B cell (primary cell): ENCODE measurements around the gene COMT. TPM values are rescaled to one million over a fixed set of nuclear protein-coding genes. Genes with fewer than 3 reads are reported as not detected.

Source experiments
- ATAC-seq: fragments of 200-7000 bp; cut with Tn5 transposase; one replicate; pipeline ENCODE4 v1.10.0; 2021; ENCODE audit warnings: low read depth, mild to moderate bottlenecking, moderate number of reproducible peaks, moderate library complexity
- CTCF ChIA-PET: fragments of 350-600 bp; sonication (Branson Sonifier 250); formaldehyde crosslinking; loops from one replicate; lab custom pipeline; 2021; ENCODE audit warnings: antibody characterized with exemption, inconsistent platforms; lab: Charles Lee
- POLR2A ChIA-PET: fragments of 350-600 bp; sonication (Branson Sonifier 250); formaldehyde crosslinking; loops from one replicate; lab custom pipeline; 2021; ENCODE audit warnings: antibody characterized with exemption; lab: Charles Lee
- DNase-seq: peaks from one replicate; pipeline ENCODE4 v3.0.0; 2013
- H2AFZ ChIP-seq: 2 replicates; pipeline ENCODE4 v1.6.1; 2012; ENCODE audit warnings: mild to moderate bottlenecking, low read depth, low read length; ENCODE audit not compliant: insufficient read depth, poor library complexity, severe bottlenecking
- H3K27ac ChIP-seq, 2 donors: 1 replicate in 1 of 2; 2 replicates in 1 of 2; pipeline ENCODE4 v1.5.1; 2012 to 2013; ENCODE audit warnings: low read length in 2 of 2, mild to moderate bottlenecking in 2 of 2, moderate library complexity in 1 of 2
- H3K27me3 ChIP-seq, 4 experiments: fragments of 200-600 bp in 1 of 4; sonication (generic) in 1 of 4; replicated peaks in 1 of 4; 1 replicate in 2 of 4; 2 replicates in 2 of 4; pipeline versions ENCODE4 v1.6.1 to v1.7.0; 2013 to 2016; ENCODE audit warnings: low read length in 3 of 4, mild to moderate bottlenecking in 2 of 4, mixed read lengths in 1 of 4, moderate library complexity in 1 of 4; ENCODE audit not compliant: insufficient read depth in 4 of 4, control insufficient read depth in 3 of 4; ENCODE audit errors: control extremely low read depth in 1 of 4
- H3K36me3 ChIP-seq, 2 experiments: replicated peaks in 1 of 2; 1 replicate in 1 of 2; 2 replicates in 1 of 2; pipeline versions ENCODE4 v1.6.1 to v1.7.1; 2013; ENCODE audit warnings: low read length in 1 of 2; ENCODE audit not compliant: insufficient read depth in 2 of 2, control insufficient read depth in 1 of 2; ENCODE audit errors: control extremely low read depth in 1 of 2, extremely low read depth in 1 of 2
- H3K4me1 ChIP-seq, 2 donors: fragments of 200-600 bp in 1 of 2; sonication (generic) in 1 of 2; 1 replicate in 1 of 2; 2 replicates in 1 of 2; pipeline versions ENCODE4 v1.5.1 to v1.6.1; 2013 to 2017; ENCODE audit warnings: low read length in 2 of 2; ENCODE audit not compliant: control insufficient read depth in 2 of 2, insufficient read depth in 2 of 2
- H3K4me2 ChIP-seq: replicated peaks from 2 replicates; pipeline ENCODE3; 2012; ENCODE audit warnings: mild to moderate bottlenecking, low read depth, low read length; ENCODE audit not compliant: poor library complexity, severe bottlenecking
- H3K4me3 ChIP-seq, 5 experiments: fragments of 200-600 bp in 1 of 5; sonication (generic) in 1 of 5; 1 replicate in 3 of 5; 2 replicates in 2 of 5; pipeline versions ENCODE4 v1.5.1 to v1.7.0; 2011 to 2016; ENCODE audit warnings: low read length in 4 of 5, mild to moderate bottlenecking in 4 of 5, low read depth in 2 of 5, control low read depth in 1 of 5, moderate library complexity in 1 of 5; ENCODE audit not compliant: insufficient read depth in 1 of 5; ENCODE audit errors: control extremely low read depth in 1 of 5, extremely low read depth in 1 of 5
- H3K79me2 ChIP-seq: fragments of 200-600 bp; sonication (generic); one replicate; pipeline ENCODE4 v1.6.0; 2016; ENCODE audit warnings: low read length; ENCODE audit not compliant: control insufficient read depth, insufficient read depth
- H3K9ac ChIP-seq: fragments of 200-600 bp; sonication (generic); 2 replicates; pipeline ENCODE4 v1.6.1; 2017; ENCODE audit warnings: mild to moderate bottlenecking, low read length, moderate library complexity
- H3K9me3 ChIP-seq, 3 donors: one replicate each; pipeline versions ENCODE4 v1.6.1 to v1.7.1; 2013; ENCODE audit warnings: low read length in 2 of 3; ENCODE audit not compliant: control insufficient read depth in 2 of 3, insufficient read depth in 1 of 3; ENCODE audit errors: control extremely low read depth in 1 of 3
- H4K20me1 ChIP-seq: 2 replicates; pipeline ENCODE4 v1.6.0; 2012; ENCODE audit warnings: mild to moderate bottlenecking, low read length; ENCODE audit not compliant: insufficient read depth, control insufficient read depth, poor library complexity, severe bottlenecking
- H3K27ac Mint-ChIP-seq: one replicate; pipeline ENCODE4 v1.8.0; 2021; ENCODE audit warnings: mixed read lengths
- H3K27me3 Mint-ChIP-seq: one replicate; pipeline ENCODE4 v1.8.0; 2021; ENCODE audit warnings: mixed read lengths
- H3K4me1 Mint-ChIP-seq: one replicate; pipeline ENCODE4 v1.8.0; 2021; ENCODE audit warnings: mixed read lengths
- H3K4me3 Mint-ChIP-seq: one replicate; pipeline ENCODE4 v1.8.0; 2021; ENCODE audit warnings: mixed read lengths
- H3K9me3 Mint-ChIP-seq: one replicate; pipeline ENCODE4 v1.8.0; 2022; ENCODE audit warnings: mixed read lengths; ENCODE audit not compliant: insufficient read depth
- CTCF ChIP-seq: fragments of 200-600 bp; IDR thresholded peaks from one replicate; pipeline ENCODE4 v1.8.0; 2022; ENCODE audit warnings: antibody characterized with exemption, mild to moderate bottlenecking
- EZH2 ChIP-seq: IDR thresholded peaks from 2 replicates; pipeline ENCODE4 v1.6.1; 2012; ENCODE audit warnings: borderline replicate concordance, low read depth, mild to moderate bottlenecking, moderate library complexity, low read length; ENCODE audit not compliant: insufficient read depth, poor library complexity, severe bottlenecking
- WGBS: methylation state at CpG from one replicate; pipeline ENCODE4 v1.1.5; 2013; ENCODE audit warnings: missing lambda C conversion rate; ENCODE audit not compliant: insufficient coverage; 5-methylcytosine and 5-hydroxymethylcytosine counted together
- intact Hi-C: fragments of 100-400 bp; cut with micrococcal nuclease; formaldehyde crosslinking; loops from one replicate; pipeline ENCODE4 v1.10.0; 2022
- polyA plus RNA-seq: library from polyadenylated mRNA; depleted of rRNA; stranded (reverse); fragments of >200 nt; gene quantifications from 2 replicates; pipeline ENCODE4 v1.2.3, GENCODE V29; 2012
- total RNA-seq, 2 donors: library from RNA; stranded (reverse); fragments of 120-200 nt in 1 of 2; gene quantifications; 1 replicate in 1 of 2; 2 replicates in 1 of 2; pipeline versions ENCODE4 v1.2.3 to v1.2.4, GENCODE V29; 2013 to 2022

COMT gene
- total and polyA plus RNA-seq, 2 donors (not counting 1 experiment from before 2014, with no cell fraction given): 32.6 to 58.3 TPM

GRCh38 chr22:19930551-19931486, 10.8 kb upstream of the COMT start:
- no peaks in the 10 kb centered on the region for H3K36me3 ChIP-seq
- H3K4me3 Mint-ChIP-seq: no peak overlapping the region
- H3K27ac ChIP-seq: no peak overlapping the region
- H3K4me3 ChIP-seq: no peak overlapping the region
- no peaks in the 10 kb centered on the region for H4K20me1 ChIP-seq
- H3K9ac ChIP-seq: no peak overlapping the region
- intact Hi-C loops: no loop called here
- no peaks in the 10 kb centered on the region for H3K9me3 Mint-ChIP-seq
- ATAC-seq (no peak), DNase-seq (no peak)
- TF ChIP-seq EZH2 (no peak), CTCF (no peak)
- ChIA-PET POLR2A (no interaction called here), CTCF (interaction anchor here (0.6 kb wide), 1 partner anchor 20 kb away, joined by 5 read pairs; no protein-coding TSS in a partner anchor)
- no peaks in the 10 kb centered on the region for H3K4me1 ChIP-seq
- no peaks in the 10 kb centered on the region for H3K27me3 Mint-ChIP-seq
- H3K79me2 ChIP-seq: no peaks in the 10 kb centered on the region
- no peaks in the 10 kb centered on the region for H3K4me1 Mint-ChIP-seq
- 94% methylated on average over 17 of the region's 21 CpGs for WGBS
- no peak overlapping the region for H3K27ac Mint-ChIP-seq
- no peak overlapping the region for H2AFZ ChIP-seq
- H3K27me3 ChIP-seq: no peaks in the 10 kb centered on the region
- peaks cover 0 to 9% (median 3%) of the 10 kb centered on the region in 3 donors for H3K9me3 ChIP-seq
- H3K4me2 ChIP-seq: no peak overlapping the region

GRCh38 chr22:19931514-19931913, 10.1 kb upstream of the COMT start:
- 98% methylated on average over 6 of the region's 8 CpGs for WGBS

More at GRCh38 chr22:19931514-19931913, 10.1 kb upstream of the COMT start:
- no peaks in the 10 kb centered on the region for H3K4me1 Mint-ChIP-seq
- Histone ChIP-seq H3K9ac (no peak overlapping the region), H3K4me3 (no peak overlapping the region), H3K27me3 (no peaks in the 10 kb centered on the region), H3K4me2 (no peak overlapping the region), H3K27ac (no peak overlapping the region), H3K9me3 (peaks cover 0 to 15% (median 4%) of the 10 kb centered on the region in 3 donors), H2AFZ (no peak overlapping the region), H3K36me3 (no peaks in the 10 kb centered on the region), H3K4me1 (no peaks in the 10 kb centered on the region), H3K79me2 (no peaks in the 10 kb centered on the region), H4K20me1 (no peaks in the 10 kb centered on the region)
- H3K9me3 Mint-ChIP-seq: no peaks in the 10 kb centered on the region
- CTCF ChIA-PET: no interaction called here
- TF ChIP-seq CTCF (no peak), EZH2 (no peak)
- H3K27ac Mint-ChIP-seq: no peak overlapping the region
- H3K27me3 Mint-ChIP-seq: no peaks in the 10 kb centered on the region
- no peak overlapping the region for H3K4me3 Mint-ChIP-seq
- no peak for DNase-seq
- POLR2A ChIA-PET: no interaction called here
- intact Hi-C loops: no loop called here
- ATAC-seq: no peak
